ENCODE measurements around the gene CERS3. TPM values are rescaled to one million over a fixed set of nuclear protein-coding genes. Genes with fewer than 3 reads are reported as not detected.

CERS3 gene
- polyA plus RNA-seq, 3 donors, result 0.04 TPM; not detected in 2

GRCh38 chr15:100463515-100463914, 65.2 kb downstream of the CERS3 start:
- intact Hi-C loops (cut with micrococcal nuclease), result no loop called here
- H3K4me3 ChIP-seq (replicated peaks in 1 of 3; ENCODE audit: low read depth in 2 of 3, low read length in 3 of 3), result no peak overlapping the region
- Mint-ChIP-seq H3K4me1 (no peaks in the 10 kb centered on the region), H3K27me3 (ENCODE audit: low read depth in 3 of 3) (peaks cover 0 to 7% (median 5%) of the 10 kb centered on the region in 3 donors), H3K9me3 (peaks cover 6 to 16% (median 10%) of the 10 kb centered on the region in 7 donors), H3K27ac (no peak overlapping the region), H3K4me3 (no peak overlapping the region), H3K36me3 (no peaks in the 10 kb centered on the region)
- peaks cover 0 to 6% of the 10 kb centered on the region in 2 donors for H3K9me3 ChIP-seq (replicated peaks in 1 of 2; ENCODE audit: control insufficient read depth in 1 of 2, insufficient read depth in 1 of 2, low read length in 2 of 2)
- H2AFZ ChIP-seq (ENCODE audit: insufficient read depth, low read depth, low read length, poor library complexity, severe bottlenecking), result no peak overlapping the region
- no peak for TF ChIP-seq CTCF (IDR thresholded peaks at IDR 0.05)
- H3K79me2 ChIP-seq (ENCODE audit: insufficient read depth, low read length), result no peaks in the 10 kb centered on the region
- peaks cover 0 to 3% of the 10 kb centered on the region in 2 donors for H3K4me1 ChIP-seq (ENCODE audit: control insufficient read depth in 1 of 2, insufficient read depth in 2 of 2, low read length in 2 of 2)
- 90% methylated on average over 4 of the region's 4 CpGs for WGBS (ENCODE audit: insufficient coverage)
- H3K4me2 ChIP-seq (replicated peaks; ENCODE audit: extremely low read depth, low read length, poor library complexity, severe bottlenecking), result no peak overlapping the region
- H3K9ac ChIP-seq (ENCODE audit: insufficient read depth, low read length, poor library complexity, severe bottlenecking), result no peak overlapping the region
- H3K27ac ChIP-seq (ENCODE audit: low read depth in 1 of 2, low read length in 2 of 2), result no peak overlapping the region
- no peaks in the 10 kb centered on the region for H4K20me1 ChIP-seq (ENCODE audit: insufficient read depth, low read length)
- H3K27me3 ChIP-seq (ENCODE audit: control insufficient read depth in 2 of 2, insufficient read depth in 2 of 2, low read length in 2 of 2), result no peaks in the 10 kb centered on the region
- H3K36me3 ChIP-seq (replicated peaks in 1 of 2; ENCODE audit: control insufficient read depth in 1 of 2, insufficient read depth in 2 of 2, low read length in 2 of 2), result no peaks in the 10 kb centered on the region
- no peak for DNase-seq

- Histone ChIP-seq H3K4me2 (replicated peaks; ENCODE audit: extremely low read depth, low read length, poor library complexity, severe bottlenecking) (no peak overlapping the region), H3K4me1 (ENCODE audit: control insufficient read depth in 1 of 2, insufficient read depth in 2 of 2, low read length in 2 of 2) (peaks cover 0 to 3% of the 10 kb centered on the region in 2 donors), H3K9ac (ENCODE audit: insufficient read depth, low read length, poor library complexity, severe bottlenecking) (no peak overlapping the region), H3K79me2 (ENCODE audit: insufficient read depth, low read length) (no peaks in the 10 kb centered on the region), H3K27ac (ENCODE audit: low read depth in 1 of 2, low read length in 2 of 2) (no peak overlapping the region), H3K36me3 (replicated peaks in 1 of 2; ENCODE audit: control insufficient read depth in 1 of 2, insufficient read depth in 2 of 2, low read length in 2 of 2) (no peaks in the 10 kb centered on the region), H3K9me3 (replicated peaks in 1 of 2; ENCODE audit: control insufficient read depth in 1 of 2, insufficient read depth in 1 of 2, low read length in 2 of 2) (peaks cover 0 to 10% of the 10 kb centered on the region in 2 donors), H3K4me3 (replicated peaks in 1 of 3; ENCODE audit: low read depth in 2 of 3, low read length in 3 of 3) (no peak overlapping the region), H3K27me3 (ENCODE audit: control insufficient read depth in 2 of 2, insufficient read depth in 2 of 2, low read length in 2 of 2) (no peaks in the 10 kb centered on the region), H2AFZ (ENCODE audit: insufficient read depth, low read depth, low read length, poor library complexity, severe bottlenecking) (no peak overlapping the region), H4K20me1 (ENCODE audit: insufficient read depth, low read length) (no peaks in the 10 kb centered on the region)
- H3K36me3 Mint-ChIP-seq, result no peaks in the 10 kb centered on the region
- H3K4me3 Mint-ChIP-seq, result no peak overlapping the region
- H3K9me3 Mint-ChIP-seq, result peaks cover 9 to 22% (median 16%) of the 10 kb centered on the region in 7 donors
- TF ChIP-seq CTCF (IDR thresholded peaks at IDR 0.05), result no peak
- 43% methylated on average over 1 of the region's 2 CpGs for WGBS (ENCODE audit: insufficient coverage)
- no peak overlapping the region for H3K27ac Mint-ChIP-seq
- no peaks in the 10 kb centered on the region for H3K4me1 Mint-ChIP-seq
- no peak for DNase-seq
- intact Hi-C loops (cut with micrococcal nuclease), result no loop called here
- H3K27me3 Mint-ChIP-seq (ENCODE audit: low read depth in 3 of 3), result peaks cover 1 to 7% (median 5%) of the 10 kb centered on the region in 3 donors
These were observed 67.7 kb downstream of the CERS3 start for GRCh38 chr15:100461049-100461448.
